Endothelial cell of umbilical vein (primary cell): ENCODE data around the gene VSTM2B. TPM values are rescaled to one million over a fixed set of nuclear protein-coding genes. Genes with fewer than 3 reads are reported as not detected.

Source experiments
- BruUV-seq: library from RNA; stranded (reverse); fragments of 400-500 nt; replicated peaks from 2 replicates; lab custom pipeline; 2021; lab: Mats Ljungman, UMichigan
- CTCF ChIA-PET: fragments of 300-600, 350-600 bp; sonication (Branson Sonifier 250); formaldehyde crosslinking; loops from one replicate; lab custom pipeline; 2021; ENCODE audit warnings: antibody characterized with exemption, inconsistent platforms; lab: Charles Lee
- POLR2A ChIA-PET: fragments of 300-600, 350-600 bp; sonication (Branson Sonifier 250); formaldehyde crosslinking; loops from one replicate; lab custom pipeline; 2021; ENCODE audit warnings: antibody characterized with exemption, inconsistent platforms; lab: Charles Lee
- DNase-seq: peaks from one replicate; pipeline ENCODE4 v3.0.0-alpha.2; 2011; ENCODE audit warnings: low read depth, low spot score
- FAIRE-seq: peaks from 2 replicates; lab custom pipeline; 2011; peaks lifted over from hg19 to GRCh38; lab: Jason Lieb, UNC
- H2AFZ ChIP-seq: 2 replicates; pipeline ENCODE4 v1.6.0; 2012; ENCODE audit warnings: low read depth, low read length, control low read depth, inconsistent platforms
- H3K27ac ChIP-seq: 2 replicates; pipeline ENCODE4 v1.5.1; 2011; ENCODE audit warnings: low read depth, mild to moderate bottlenecking, control low read depth, low read length, moderate library complexity; ENCODE audit not compliant: insufficient read depth
- H3K27me3 ChIP-seq, 2 experiments: 2 replicates each; pipeline versions ENCODE4 v1.6.0 to v1.6.1; 2011; ENCODE audit warnings: low read length in 2 of 2, mixed read lengths in 1 of 2; ENCODE audit not compliant: control insufficient read depth in 2 of 2, insufficient read depth in 2 of 2
- H3K36me3 ChIP-seq, 2 experiments: 2 replicates in 1 of 2; 3 replicates in 1 of 2; pipeline ENCODE4 v1.5.1; 2011; ENCODE audit warnings: low read length in 2 of 2, mild to moderate bottlenecking in 1 of 2, moderate library complexity in 1 of 2; ENCODE audit not compliant: control insufficient read depth in 2 of 2, insufficient read depth in 2 of 2; ENCODE audit errors: extremely low read depth in 1 of 2
- H3K4me1 ChIP-seq: 3 replicates; pipeline ENCODE4 v1.5.1; 2011; ENCODE audit warnings: mild to moderate bottlenecking, low read length; ENCODE audit not compliant: control insufficient read depth, insufficient read depth; ENCODE audit errors: extremely low read depth
- H3K4me2 ChIP-seq: 2 replicates; pipeline ENCODE4 v1.6.1; 2011; ENCODE audit warnings: low read length, control low read depth, mixed read lengths; ENCODE audit not compliant: insufficient read depth
- H3K4me3 ChIP-seq, 3 experiments: fragments of 200-600 bp in 1 of 3; sonication (generic), shearing (Covaris generic) in 1 of 3; replicated peaks in 1 of 3; 2 replicates each; pipeline ENCODE4 v1.5.1; 2011 to 2016; ENCODE audit warnings: control low read depth in 3 of 3, low read length in 3 of 3, mild to moderate bottlenecking in 2 of 3, inconsistent platforms in 1 of 3, low read depth in 1 of 3, moderate library complexity in 1 of 3; ENCODE audit not compliant: insufficient read depth in 1 of 3
- H3K79me2 ChIP-seq: 2 replicates; pipeline ENCODE4 v1.6.0; 2012; ENCODE audit warnings: low read length, inconsistent platforms; ENCODE audit not compliant: control insufficient read depth, insufficient read depth
- H3K9ac ChIP-seq: replicated peaks from 2 replicates; pipeline ENCODE3; 2011; ENCODE audit warnings: low read length, control low read depth; ENCODE audit not compliant: insufficient read depth; ENCODE audit errors: extremely low read depth
- H3K9me1 ChIP-seq: replicated peaks from 3 replicates; pipeline ENCODE4 v1.6.0; 2011; ENCODE audit warnings: mild to moderate bottlenecking, low read length; ENCODE audit not compliant: control insufficient read depth, insufficient read depth; ENCODE audit errors: extremely low read depth
- H3K9me3 ChIP-seq: replicated peaks from 2 replicates; pipeline ENCODE4 v1.5.1; 2012; ENCODE audit warnings: low read length, inconsistent platforms; ENCODE audit not compliant: control insufficient read depth, insufficient read depth
- H4K20me1 ChIP-seq: replicated peaks from 2 replicates; pipeline ENCODE3; 2011; ENCODE audit warnings: mild to moderate bottlenecking, low read length; ENCODE audit not compliant: control insufficient read depth, insufficient read depth; ENCODE audit errors: extremely low read depth
- CTCF ChIP-seq, 2 donors: IDR thresholded peaks; 1 replicate in 1 of 2; 2 replicates in 1 of 2; pipeline ENCODE4 v1.5.1; 2011; ENCODE audit warnings: low read length in 2 of 2, mild to moderate bottlenecking in 2 of 2, moderate library complexity in 2 of 2, control low read depth in 1 of 2, inconsistent platforms in 1 of 2, low read depth in 1 of 2; ENCODE audit not compliant: insufficient read depth in 1 of 2; ENCODE audit errors: extremely low read depth in 1 of 2
- EZH2 ChIP-seq: IDR thresholded peaks from 2 replicates; pipeline ENCODE4 v1.6.1; 2012; ENCODE audit warnings: borderline replicate concordance, low read depth, mild to moderate bottlenecking, moderate library complexity, low read length, inconsistent platforms; ENCODE audit not compliant: severe bottlenecking
- FOS ChIP-seq: IDR thresholded peaks from 2 replicates; pipeline ENCODE4 v1.6.1; 2011; ENCODE audit warnings: mild to moderate bottlenecking, low read length, moderate library complexity, borderline replicate concordance; ENCODE audit not compliant: insufficient read depth
- GATA2 ChIP-seq: IDR thresholded peaks from 2 replicates; pipeline ENCODE4 v1.7.0; 2011; ENCODE audit warnings: low read depth, mild to moderate bottlenecking, moderate library complexity, mixed read lengths, low read length; ENCODE audit not compliant: insufficient read length, insufficient read depth
- JUN ChIP-seq: IDR thresholded peaks from 2 replicates; pipeline ENCODE4 v1.6.1; 2011; ENCODE audit warnings: borderline replicate concordance, low read depth; ENCODE audit not compliant: insufficient read length, insufficient read depth
- MAX ChIP-seq: IDR thresholded peaks from 2 replicates; pipeline ENCODE4 v1.6.1; 2011; ENCODE audit not compliant: insufficient read depth, insufficient read length
- MYC ChIP-seq: IDR thresholded peaks from one replicate; pipeline ENCODE4 v1.6.1; 2011; ENCODE audit warnings: mild to moderate bottlenecking, low read depth, low read length
- POLR2A ChIP-seq: IDR thresholded peaks from 2 replicates; pipeline ENCODE4 v1.6.1; 2012; ENCODE audit warnings: low read depth, mild to moderate bottlenecking, control low read depth, low read length
- POLR2AphosphoS5 ChIP-seq: IDR thresholded peaks from 2 replicates; pipeline ENCODE4 v1.6.1; 2012; ENCODE audit warnings: low read depth, mild to moderate bottlenecking, control low read depth, low read length, moderate library complexity; ENCODE audit not compliant: insufficient read depth
- dilution Hi-C: fragments of 300-500 bp; cut with MboI; formaldehyde crosslinking; loops from one replicate; pipeline ENCODE4 v1.15.0; 2019; ENCODE audit warnings: low sequenced_read_pairs; ENCODE audit not compliant: extremely low pct_ligation_motif_present
- intact Hi-C: fragments of 100-400 bp; cut with micrococcal nuclease; formaldehyde crosslinking; loops from one replicate; pipeline ENCODE4 v1.10.0; 2022
- polyA plus RNA-seq, 4 experiments: library from polyadenylated mRNA; depleted of rRNA in 3 of 4; stranded (reverse) in 3 of 4; unstranded in 1 of 4; fragments of >200 nt; gene quantifications; 2 replicates each; pipeline versions ENCODE4 v1.2.1 to v1.2.3, GENCODE V29; 2011 to 2012; ENCODE audit warnings: missing spikeins in 1 of 4
- total RNA-seq: library from RNA; stranded (reverse); gene quantifications from 2 replicates; pipeline ENCODE4 v1.2.3, GENCODE V29; 2021

The VSTM2B gene
- total and polyA plus RNA-seq, 2 donors (not counting 3 experiments of a cell fraction or from before 2014, with no cell fraction given): not detected

GRCh38 chr19:29482855-29483640 lies 42.7 kb upstream of the VSTM2B start:
- H3K4me1 ChIP-seq: no peaks in the 10 kb centered on the region
- dilution Hi-C loops: no loop called here
- H3K9me3 ChIP-seq: peaks cover 2% of the 10 kb centered on the region
- no TSS peak for BruUV-seq
- H3K79me2 ChIP-seq: no peaks in the 10 kb centered on the region
- no peak overlapping the region for H3K27ac ChIP-seq
- no peak overlapping the region for H3K9ac ChIP-seq
- no peak overlapping the region for H3K4me2 ChIP-seq
- no peaks in the 10 kb centered on the region for H3K9me1 ChIP-seq
- DNase-seq: no peak
- intact Hi-C loops: no loop called here
- H4K20me1 ChIP-seq: no peaks in the 10 kb centered on the region
- ChIA-PET CTCF (no interaction called here), POLR2A (no interaction called here)
- H3K27me3 ChIP-seq: no peaks in the 10 kb centered on the region
- no peaks in the 10 kb centered on the region for H3K36me3 ChIP-seq
- no peak overlapping the region for H3K4me3 ChIP-seq
- no peak for TF ChIP-seq POLR2AphosphoS5
- TF ChIP-seq JUN: no peak
- TF ChIP-seq MAX: no peak
- no peak for TF ChIP-seq POLR2A
- TF ChIP-seq GATA2: no peak
- TF ChIP-seq EZH2: no peak
- no peak for TF ChIP-seq FOS
- TF ChIP-seq CTCF (IDR thresholded peaks at IDR 0.05; ENCODE audit: extremely low read depth in 1 of 2, insufficient read depth in 1 of 2, low read depth in 1 of 2, low read length in 2 of 2): no peak
- TF ChIP-seq MYC: no peak
- H2AFZ ChIP-seq: no peak overlapping the region
- no peak for FAIRE-seq
